Loucy (cell line): ENCODE measurements around the gene SCAMP1.

Source experiments
- H2AFZ ChIP-seq: fragments of 200-600 bp; sonication (generic); 2 replicates; pipeline ENCODE4 v1.6.0; 2016; ENCODE audit warnings: antibody characterized with exemption, mild to moderate bottlenecking, low read length, moderate library complexity
- H3F3A ChIP-seq: fragments of 200-600 bp; 2 replicates; pipeline ENCODE4 v1.6.0; 2016; ENCODE audit warnings: antibody characterized with exemption, low read depth, mild to moderate bottlenecking
- H3K27me3 ChIP-seq: fragments of 200-600 bp; sonication (generic); 2 replicates; pipeline ENCODE4 v1.6.1; 2014; ENCODE audit warnings: low read length, mild to moderate bottlenecking; ENCODE audit not compliant: insufficient read depth, poor library complexity, severe bottlenecking
- H3K36me3 ChIP-seq: fragments of 200-600 bp; sonication (generic); 2 replicates; pipeline ENCODE4 v1.6.1; 2016; ENCODE audit warnings: low read length; ENCODE audit not compliant: insufficient read depth
- H3K4me1 ChIP-seq: fragments of 200-600 bp; sonication (generic); 2 replicates; pipeline ENCODE4 v1.5.1; 2014; ENCODE audit warnings: low read length, mild to moderate bottlenecking; ENCODE audit not compliant: insufficient read depth, poor library complexity, severe bottlenecking
- H3K4me2 ChIP-seq: fragments of 200-600 bp; sonication (generic); 2 replicates; pipeline ENCODE4 v1.6.0; 2014; ENCODE audit warnings: antibody characterized with exemption, low read length, low read depth, mild to moderate bottlenecking; ENCODE audit not compliant: poor library complexity, severe bottlenecking
- H3K4me3 ChIP-seq: fragments of 200-600 bp; sonication (generic); 2 replicates; pipeline ENCODE4 v1.5.1; 2014; ENCODE audit warnings: low read length, mild to moderate bottlenecking, mixed read lengths; ENCODE audit not compliant: poor library complexity, severe bottlenecking
- H3K79me2 ChIP-seq: fragments of 200-600 bp; sonication (generic); 2 replicates; pipeline ENCODE4 v1.6.1; 2014; ENCODE audit warnings: low read length; ENCODE audit not compliant: insufficient read depth
- H3K9ac ChIP-seq: fragments of 200-600 bp; sonication (generic); 2 replicates; pipeline ENCODE4 v1.6.0; 2014; ENCODE audit warnings: mild to moderate bottlenecking, low read depth, low read length, moderate library complexity; ENCODE audit not compliant: poor library complexity, severe bottlenecking
- H3K9me2 ChIP-seq: fragments of 200-600 bp; sonication (generic); replicated peaks from 2 replicates; pipeline ENCODE4 v1.6.1; 2016; ENCODE audit warnings: low read depth, low read length, mixed read lengths
- H3K9me3 ChIP-seq: fragments of 200-600 bp; sonication (generic); 2 replicates; pipeline ENCODE4 v1.6.1; 2014; ENCODE audit warnings: mild to moderate bottlenecking, antibody characterized with exemption, low read length, low read depth; ENCODE audit not compliant: insufficient read depth
- H4K20me1 ChIP-seq: fragments of 200-600 bp; sonication (generic); 2 replicates; pipeline ENCODE4 v1.6.0; 2014; ENCODE audit warnings: antibody characterized with exemption, low read length, mild to moderate bottlenecking; ENCODE audit not compliant: insufficient read depth, poor library complexity, severe bottlenecking
- EZH2phosphoT487 ChIP-seq: fragments of 200-600 bp; IDR thresholded peaks from 2 replicates; pipeline ENCODE4 v1.6.1; 2018; ENCODE audit warnings: antibody characterized with exemption, mild to moderate bottlenecking, moderate library complexity, borderline replicate concordance
- TF ChIP-seq, protein P1 (sequence below): fragments of 200-600 bp; sonication (generic); conservative IDR thresholded peaks from 2 replicates; pipeline ENCODE4 v1.5.1; 2014; ENCODE audit warnings: mild to moderate bottlenecking, antibody characterized with exemption, low read length

SCAMP1 gene

DNA sequence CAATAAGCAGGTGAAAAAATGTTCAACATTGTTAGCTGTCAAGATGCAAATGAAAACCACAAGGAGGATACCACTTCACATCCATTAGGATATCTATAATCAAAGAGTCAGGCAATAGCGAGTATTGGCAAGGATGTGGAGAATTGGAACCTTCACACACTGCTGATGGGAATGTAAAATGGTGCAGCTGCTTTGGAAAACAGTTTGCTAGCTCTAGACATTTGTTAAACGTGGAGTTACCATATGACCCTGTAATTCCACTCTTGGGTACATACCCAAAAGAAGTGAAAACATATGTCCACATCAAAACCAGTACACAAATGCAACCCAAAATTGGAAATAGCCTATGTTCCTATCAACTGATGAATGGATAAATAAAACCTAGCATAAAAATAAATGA, 37.4 kb downstream of the SCAMP1 start:
- Histone ChIP-seq H2AFZ (no peak overlapping the region), H4K20me1 (no peaks in the 10 kb centered on the region), H3K9me3 (no peaks in the 10 kb centered on the region), H3K4me2 (no peak overlapping the region), H3K36me3 (peaks cover 11% of the 10 kb centered on the region; the same call in 1 of the 2 replicates), H3K4me1 (no peaks in the 10 kb centered on the region), H3K9ac (no peak overlapping the region), H3K27me3 (no peaks in the 10 kb centered on the region), H3K79me2 (peaks cover 39% of the 10 kb centered on the region; the same call in 1 of the 2 replicates), H3K4me3 (no peak overlapping the region), H3F3A (no peaks in the 10 kb centered on the region), H3K9me2 (no peaks in the 10 kb centered on the region)
- TF ChIP-seq, protein P1, sequence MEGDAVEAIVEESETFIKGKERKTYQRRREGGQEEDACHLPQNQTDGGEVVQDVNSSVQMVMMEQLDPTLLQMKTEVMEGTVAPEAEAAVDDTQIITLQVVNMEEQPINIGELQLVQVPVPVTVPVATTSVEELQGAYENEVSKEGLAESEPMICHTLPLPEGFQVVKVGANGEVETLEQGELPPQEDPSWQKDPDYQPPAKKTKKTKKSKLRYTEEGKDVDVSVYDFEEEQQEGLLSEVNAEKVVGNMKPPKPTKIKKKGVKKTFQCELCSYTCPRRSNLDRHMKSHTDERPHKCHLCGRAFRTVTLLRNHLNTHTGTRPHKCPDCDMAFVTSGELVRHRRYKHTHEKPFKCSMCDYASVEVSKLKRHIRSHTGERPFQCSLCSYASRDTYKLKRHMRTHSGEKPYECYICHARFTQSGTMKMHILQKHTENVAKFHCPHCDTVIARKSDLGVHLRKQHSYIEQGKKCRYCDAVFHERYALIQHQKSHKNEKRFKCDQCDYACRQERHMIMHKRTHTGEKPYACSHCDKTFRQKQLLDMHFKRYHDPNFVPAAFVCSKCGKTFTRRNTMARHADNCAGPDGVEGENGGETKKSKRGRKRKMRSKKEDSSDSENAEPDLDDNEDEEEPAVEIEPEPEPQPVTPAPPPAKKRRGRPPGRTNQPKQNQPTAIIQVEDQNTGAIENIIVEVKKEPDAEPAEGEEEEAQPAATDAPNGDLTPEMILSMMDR = no peak
- no peak for TF ChIP-seq EZH2phosphoT487

DNA sequence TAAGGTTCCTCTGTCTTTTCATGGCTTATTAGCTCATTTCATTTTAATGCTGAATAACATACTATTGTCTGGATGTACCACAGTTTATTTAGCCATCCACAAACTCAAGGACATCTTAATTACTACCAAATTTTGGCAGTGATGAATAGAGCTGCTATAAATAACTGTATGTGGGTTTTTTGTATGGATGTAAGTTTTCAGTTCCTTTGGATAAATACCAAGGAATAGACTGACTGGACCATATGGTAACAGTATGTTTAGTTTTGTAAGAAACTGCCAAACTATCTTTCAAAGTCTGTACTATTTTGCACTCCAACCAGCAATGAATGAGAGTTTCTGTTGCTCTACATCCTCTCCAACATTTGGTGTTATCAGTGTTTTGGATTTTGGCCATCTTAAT, 38.7 kb downstream of the SCAMP1 start:
- TF ChIP-seq, protein P1 = no peak
- no peak for TF ChIP-seq EZH2phosphoT487

DNA sequence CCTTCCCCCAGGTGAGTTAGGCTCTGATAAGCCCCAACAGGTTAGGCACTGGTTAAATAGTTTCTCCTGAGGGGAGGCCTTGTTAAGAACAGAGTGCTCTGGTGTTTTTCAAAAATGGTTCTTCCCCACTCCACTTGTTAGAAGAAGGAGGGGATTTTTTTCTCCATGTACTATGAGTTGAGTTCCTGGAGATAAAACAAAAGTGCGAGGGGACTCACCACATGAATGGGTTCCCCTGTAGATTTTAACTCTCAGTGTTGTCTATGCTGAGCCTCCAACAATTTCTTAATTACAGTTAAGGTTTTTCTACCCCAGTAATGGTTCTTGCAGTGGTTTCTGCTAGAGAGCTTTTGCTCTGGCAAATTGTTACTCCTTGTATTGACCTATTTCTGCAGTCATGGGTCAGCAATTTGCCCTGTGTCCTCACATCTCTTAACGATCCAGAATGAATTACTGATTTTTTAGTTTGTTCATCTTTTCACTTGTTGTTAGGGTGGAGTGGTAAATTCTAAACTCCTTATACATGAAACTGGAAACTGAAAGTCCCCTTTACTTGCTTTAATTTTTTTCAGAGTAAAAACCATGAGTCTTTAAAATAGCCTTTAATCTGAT, 44.4 kb downstream of the SCAMP1 start:
- H3K9ac ChIP-seq = no peak overlapping the region
- H4K20me1 ChIP-seq = no peaks in the 10 kb centered on the region
- H3K4me1 ChIP-seq = peaks cover 21% of the 10 kb centered on the region
- H3K27me3 ChIP-seq = no peaks in the 10 kb centered on the region
- H3K79me2 ChIP-seq = peaks cover 31% of the 10 kb centered on the region; the same call in 1 of the 2 replicates
- H3K9me3 ChIP-seq = no peaks in the 10 kb centered on the region
- H3K9me2 ChIP-seq = no peaks in the 10 kb centered on the region
- no peak overlapping the region for H3K4me3 ChIP-seq
- TF ChIP-seq, protein P1 = no peak
- no peak for TF ChIP-seq EZH2phosphoT487
- H3K36me3 ChIP-seq = no peaks in the 10 kb centered on the region; the same call in 1 of the 2 replicates
- H2AFZ ChIP-seq = no peak overlapping the region
- H3F3A ChIP-seq = 0 out of 2 replicates have a peak, but pooled peaks cover 4% of the 10 kb centered on the region
- H3K4me2 ChIP-seq = peak overlapping the region; percentile 0

More for the DNA sequence above, 38.7 kb downstream of the SCAMP1 start:
- H3K9me3 ChIP-seq = no peaks in the 10 kb centered on the region
- no peak overlapping the region for H3K9ac ChIP-seq
- H3K36me3 ChIP-seq = peaks cover 8% of the 10 kb centered on the region; the same call in 1 of the 2 replicates
- no peaks in the 10 kb centered on the region for H3K9me2 ChIP-seq
- no peaks in the 10 kb centered on the region for H3K27me3 ChIP-seq
- H4K20me1 ChIP-seq = no peaks in the 10 kb centered on the region
- no peak overlapping the region for H3K4me3 ChIP-seq
- no peaks in the 10 kb centered on the region for H3K4me1 ChIP-seq
- H2AFZ ChIP-seq = no peak overlapping the region
- H3K4me2 ChIP-seq = no peak overlapping the region
- peaks cover 30% of the 10 kb centered on the region; the same call in 1 of the 2 replicates for H3K79me2 ChIP-seq
- no peaks in the 10 kb centered on the region for H3F3A ChIP-seq
